SU-DHL-6 (cell line): ENCODE data around the gene MEIG1.
"Not testable (repeated sequence)": the region's sequence is repeated elsewhere in the genome, so short reads cannot be mapped to it uniquely, and the experiment has no call there.

ENCODE experiments used
- H2AFZ ChIP-seq: fragments of 200-600 bp; sonication (generic); 2 replicates; pipeline ENCODE4 v1.6.1; 2014; ENCODE audit warnings: low read depth, mild to moderate bottlenecking, moderate library complexity, mixed read lengths, antibody characterized with exemption, low read length; ENCODE audit not compliant: severe bottlenecking
- H3F3A ChIP-seq: fragments of 200-600 bp; shearing (Covaris generic); 2 replicates; pipeline ENCODE4 v1.6.0; 2016; ENCODE audit warnings: antibody characterized with exemption, mild to moderate bottlenecking; ENCODE audit not compliant: insufficient read depth
- H3K27ac ChIP-seq: fragments of 200-600 bp; sonication (generic); 2 replicates; pipeline ENCODE4 v1.5.1; 2016; ENCODE audit warnings: low read depth, mild to moderate bottlenecking, low read length, moderate library complexity, mixed read lengths
- H3K27me3 ChIP-seq: fragments of 200-600 bp; sonication (generic), shearing (Covaris generic); 2 replicates; pipeline ENCODE4 v1.6.0; 2014; ENCODE audit warnings: mild to moderate bottlenecking, low read length
- H3K36me3 ChIP-seq: fragments of 200-600 bp; sonication (generic); 2 replicates; pipeline ENCODE4 v1.6.1; 2014; ENCODE audit warnings: mild to moderate bottlenecking, low read length, mixed read lengths
- H3K4me2 ChIP-seq: fragments of 300-600, 200-600 bp; shearing (Covaris generic), sonication (generic); 2 replicates; pipeline ENCODE4 v1.6.0; 2014; ENCODE audit warnings: low read length, low read depth, mild to moderate bottlenecking; ENCODE audit not compliant: poor library complexity, severe bottlenecking
- H3K4me3 ChIP-seq: fragments of 200-600 bp; sonication (generic); 2 replicates; pipeline ENCODE4 v1.5.1; 2014; ENCODE audit warnings: antibody characterized with exemption, low read length, mild to moderate bottlenecking, mixed read lengths; ENCODE audit not compliant: insufficient read depth, poor library complexity, severe bottlenecking
- H3K79me2 ChIP-seq: fragments of 200-600 bp; sonication (generic); 2 replicates; pipeline ENCODE4 v1.6.1; 2014; ENCODE audit warnings: mild to moderate bottlenecking, low read length, moderate library complexity; ENCODE audit not compliant: insufficient read depth
- H3K9ac ChIP-seq: fragments of 200-600 bp; sonication (generic); 2 replicates; pipeline ENCODE4 v1.7.0; 2014; ENCODE audit warnings: mild to moderate bottlenecking, low read length
- H3K9me2 ChIP-seq: fragments of 200-600 bp; sonication (generic); replicated peaks from 2 replicates; pipeline ENCODE4 v1.6.1; 2014; ENCODE audit warnings: low read length; ENCODE audit not compliant: insufficient read depth
- H3K9me3 ChIP-seq: fragments of 200-600 bp; sonication (generic); 2 replicates; pipeline ENCODE4 v1.6.1; 2014; ENCODE audit warnings: low read length, mixed read lengths; ENCODE audit not compliant: insufficient read depth
- H4K20me1 ChIP-seq: fragments of 200-600 bp; sonication (generic); 2 replicates; pipeline ENCODE4 v1.6.1; 2014; ENCODE audit warnings: low read depth, mild to moderate bottlenecking, antibody characterized with exemption, low read length, moderate library complexity, mixed read lengths
- CTCF ChIP-seq: fragments of 200-600 bp; sonication (generic); IDR thresholded peaks from one replicate; pipeline ENCODE4 v1.5.1; 2017; ENCODE audit warnings: antibody characterized with exemption, mild to moderate bottlenecking, low read length, moderate library complexity; ENCODE audit not compliant: insufficient read depth, poor library complexity, severe bottlenecking
- EZH2phosphoT487 ChIP-seq: fragments of 200-600 bp; sonication (generic), shearing (Covaris generic); conservative IDR thresholded peaks from 2 replicates; pipeline ENCODE4 v1.6.1; 2018; ENCODE audit warnings: mild to moderate bottlenecking, antibody characterized with exemption, low read length, moderate library complexity, mixed read lengths

MEIG1 gene

GRCh38 chr10:14971867-14972448, 12.8 kb downstream of the MEIG1 start:
- Histone ChIP-seq H3F3A (no peaks in the 10 kb centered on the region; the same call in 1 of the 2 replicates), H3K27me3 (no peaks in the 10 kb centered on the region), H3K9me2 (no peaks in the 10 kb centered on the region), H4K20me1 (no peaks in the 10 kb centered on the region), H3K9ac (no peak overlapping the region), H3K4me3 (no peak overlapping the region), H3K79me2 (no peaks in the 10 kb centered on the region), H3K27ac (no peak overlapping the region), H3K36me3 (no peaks in the 10 kb centered on the region), H3K9me3 (no peaks in the 10 kb centered on the region), H3K4me2 (no peak overlapping the region), H2AFZ (no peak overlapping the region)
- no peak for TF ChIP-seq EZH2phosphoT487
- peak; percentile 74 for TF ChIP-seq CTCF

- not testable (repeated sequence) for H4K20me1 ChIP-seq, H3K4me3 ChIP-seq, H3K9ac ChIP-seq, H2AFZ ChIP-seq, H3K27ac ChIP-seq, H3K9me2 ChIP-seq, H3K27me3 ChIP-seq, H3F3A ChIP-seq, H3K9me3 ChIP-seq, H3K36me3 ChIP-seq, H3K79me2 ChIP-seq, H3K4me2 ChIP-seq
Measured at GRCh38 chr10:14974153-14974998, 15.2 kb downstream of the MEIG1 start.

GRCh38 chr10:14975672-14976273, 16.6 kb downstream of the MEIG1 start:
- Histone ChIP-seq H2AFZ (no peak overlapping the region), H4K20me1 (no peaks in the 10 kb centered on the region), H3K9me3 (no peaks in the 10 kb centered on the region), H3F3A (no peaks in the 10 kb centered on the region; the same call in 1 of the 2 replicates), H3K27me3 (no peaks in the 10 kb centered on the region), H3K9me2 (no peaks in the 10 kb centered on the region), H3K79me2 (no peaks in the 10 kb centered on the region), H3K9ac (no peak overlapping the region), H3K27ac (no peak overlapping the region), H3K4me2 (no peak overlapping the region), H3K36me3 (no peaks in the 10 kb centered on the region), H3K4me3 (no peak overlapping the region)
- no peak for TF ChIP-seq EZH2phosphoT487
- peak; percentile 30 for TF ChIP-seq CTCF

GRCh38 chr10:14982744-14983143, 23.6 kb downstream of the MEIG1 start:
- Histone ChIP-seq H3K27ac (no peak overlapping the region), H3K4me3 (no peak overlapping the region), H3K27me3 (no peaks in the 10 kb centered on the region), H2AFZ (no peak overlapping the region), H3K9me3 (no peaks in the 10 kb centered on the region), H3K4me2 (no peak overlapping the region), H3K36me3 (no peaks in the 10 kb centered on the region), H3K9ac (no peak overlapping the region), H4K20me1 (no peaks in the 10 kb centered on the region), H3F3A (no peaks in the 10 kb centered on the region), H3K79me2 (no peaks in the 10 kb centered on the region), H3K9me2 (no peaks in the 10 kb centered on the region)
- TF ChIP-seq CTCF: no peak

- H3K27ac ChIP-seq, H3F3A ChIP-seq, H3K9ac ChIP-seq, H4K20me1 ChIP-seq, H3K4me2 ChIP-seq, H2AFZ ChIP-seq, H3K36me3 ChIP-seq, H3K79me2 ChIP-seq, H3K9me2 ChIP-seq, H3K9me3 ChIP-seq, H3K4me3 ChIP-seq, H3K27me3 ChIP-seq: not testable (repeated sequence)
Measured at GRCh38 chr10:14989552-14989951, 30.4 kb downstream of the MEIG1 start.
